Measurements from ENCODE around the gene TLE3. TPM values are rescaled to one million over a fixed set of nuclear protein-coding genes. Genes with fewer than 3 reads are reported as not detected.
A peak's percentile ranks its signal among the peaks of the same experiment; 100 is the strongest.

The TLE3 gene
- total RNA-seq, 6 experiments from 2014 or later, result 6.0 to 17.6 (median 13.8) TPM

- Mint-ChIP-seq H3K27me3 (ENCODE audit: insufficient read depth) (peaks cover 2% of the 10 kb centered on the region; the same call in 1 of the 2 replicates), H3K4me3 (no peak overlapping the region), H3K27ac (peak overlapping the region; percentile 66; the same call in 1 of the 2 replicates), H3K9me3 (no peaks in the 10 kb centered on the region), H3K36me3 (ENCODE audit: low read depth) (peaks cover 6% of the 10 kb centered on the region; the same call in 1 of the 2 replicates), H3K4me1 (ENCODE audit: low read depth) (peaks cover 31% of the 10 kb centered on the region)
- DNase-seq, result no peak
- TF ChIP-seq CTCF (IDR thresholded peaks at IDR 0.05), result no peak
These were observed 34.3 kb downstream of the TLE3 start for GRCh38 chr15:70063261-70063925.

- peak; percentile 92 for DNase-seq
- Mint-ChIP-seq H3K4me1 (ENCODE audit: low read depth) (peaks cover 30% of the 10 kb centered on the region), H3K27me3 (ENCODE audit: insufficient read depth) (peaks cover 2% of the 10 kb centered on the region; the same call in 1 of the 2 replicates), H3K4me3 (peak overlapping the region; percentile 10; the same call in 1 of the 2 replicates), H3K36me3 (ENCODE audit: low read depth) (peaks cover 5% of the 10 kb centered on the region; the same call in 1 of the 2 replicates), H3K27ac (peak overlapping the region; percentile 66), H3K9me3 (no peaks in the 10 kb centered on the region)
- TF ChIP-seq CTCF (IDR thresholded peaks at IDR 0.05), result no peak
These were observed 35.3 kb downstream of the TLE3 start for GRCh38 chr15:70062321-70062956.

GRCh38 chr15:70061696-70062270 lies 35.9 kb downstream of the TLE3 start:
- H3K4me1 Mint-ChIP-seq (ENCODE audit: low read depth), result peaks cover 23% of the 10 kb centered on the region
- TF ChIP-seq CTCF (IDR thresholded peaks at IDR 0.05), result no peak
- H3K27me3 Mint-ChIP-seq (ENCODE audit: insufficient read depth), result peaks cover 2% of the 10 kb centered on the region; the same call in 1 of the 2 replicates
- no peaks in the 10 kb centered on the region for H3K9me3 Mint-ChIP-seq
- no peak for DNase-seq
- peaks cover 5% of the 10 kb centered on the region; the same call in 1 of the 2 replicates for H3K36me3 Mint-ChIP-seq (ENCODE audit: low read depth)
- H3K27ac Mint-ChIP-seq, result no peak overlapping the region
- no peak overlapping the region for H3K4me3 Mint-ChIP-seq

- Mint-ChIP-seq H3K4me3 (no peak overlapping the region), H3K27ac (no peak overlapping the region), H3K27me3 (ENCODE audit: insufficient read depth) (peaks cover 2% of the 10 kb centered on the region; the same call in 1 of the 2 replicates), H3K4me1 (ENCODE audit: low read depth) (peaks cover 15% of the 10 kb centered on the region), H3K9me3 (no peaks in the 10 kb centered on the region), H3K36me3 (ENCODE audit: low read depth) (peaks cover 5% of the 10 kb centered on the region; the same call in 1 of the 2 replicates)
- no peak for TF ChIP-seq CTCF (IDR thresholded peaks at IDR 0.05)
- no peak for DNase-seq
These were observed 36.8 kb downstream of the TLE3 start for GRCh38 chr15:70060993-70061305.

GRCh38 chr15:70060214-70060992 lies 37.3 kb downstream of the TLE3 start:
- no peak for TF ChIP-seq CTCF (IDR thresholded peaks at IDR 0.05)
- Mint-ChIP-seq H3K27ac (no peak overlapping the region), H3K4me3 (no peak overlapping the region), H3K9me3 (no peaks in the 10 kb centered on the region), H3K36me3 (ENCODE audit: low read depth) (peaks cover 5% of the 10 kb centered on the region; the same call in 1 of the 2 replicates), H3K4me1 (ENCODE audit: low read depth) (peaks cover 15% of the 10 kb centered on the region), H3K27me3 (ENCODE audit: insufficient read depth) (peaks cover 2% of the 10 kb centered on the region; the same call in 1 of the 2 replicates)
- no peak for DNase-seq

Data from HFFc6 (cell line).